Neural progenitor cell (in vitro differentiated cells): ENCODE results near the gene PAPLN. TPM values are rescaled to one million over a fixed set of nuclear protein-coding genes. Genes with fewer than 3 reads are reported as not detected.
A peak's percentile ranks its signal among the peaks of the same experiment; 100 is the strongest.

Experiments
- DNase-seq: peaks from one replicate; pipeline ENCODE4 v3.0.0-alpha.2; 2016; ENCODE audit warnings: low spot score
- H2AFZ ChIP-seq: fragments of 200-600 bp; sonication (generic); replicated peaks from 2 replicates; pipeline ENCODE4 v1.6.1; 2016; ENCODE audit warnings: antibody characterized with exemption
- H3F3A ChIP-seq: fragments of 200-600 bp; sonication (generic); 2 replicates; pipeline ENCODE4 v1.6.1; 2016; ENCODE audit warnings: antibody characterized with exemption, low read depth
- H3K27ac ChIP-seq: fragments of 200-600 bp; sonication (generic); 2 replicates; pipeline ENCODE4 v1.5.1; 2016; ENCODE audit warnings: mild to moderate bottlenecking
- H3K27me3 ChIP-seq: fragments of 200-600 bp; sonication (generic); 2 replicates; pipeline ENCODE4 v1.6.1; 2016; ENCODE audit warnings: mild to moderate bottlenecking, moderate library complexity
- H3K36me3 ChIP-seq: fragments of 200-600 bp; sonication (generic); 2 replicates; pipeline ENCODE4 v1.5.1; 2016
- H3K4me1 ChIP-seq: fragments of 200-600 bp; sonication (generic); 2 replicates; pipeline ENCODE4 v1.6.1; 2016; ENCODE audit warnings: mixed run types
- H3K4me2 ChIP-seq: fragments of 200-600 bp; sonication (generic); 2 replicates; pipeline ENCODE4 v1.6.1; 2016
- H3K4me3 ChIP-seq: fragments of 200-600 bp; sonication (generic); 2 replicates; pipeline ENCODE4 v1.5.1; 2016
- H3K79me2 ChIP-seq: fragments of 200-600 bp; sonication (generic); 2 replicates; pipeline ENCODE4 v1.6.1; 2016; ENCODE audit warnings: low read depth
- H3K9ac ChIP-seq: fragments of 200-600 bp; sonication (generic); 2 replicates; pipeline ENCODE4 v1.6.1; 2016
- H3K9me3 ChIP-seq: fragments of 200-600 bp; sonication (generic); 2 replicates; pipeline ENCODE4 v1.5.1; 2016; ENCODE audit warnings: low read depth
- H4K20me1 ChIP-seq: fragments of 200-600 bp; sonication (generic); 2 replicates; pipeline ENCODE4 v1.6.1; 2016; ENCODE audit warnings: low read depth
- H3K27ac Mint-ChIP-seq: 3 replicates; pipeline ENCODE4 v1.8.0; 2021; ENCODE audit warnings: mixed read lengths
- H3K27me3 Mint-ChIP-seq: 2 replicates; pipeline ENCODE4 v1.8.0; 2022; ENCODE audit warnings: low read depth, mild to moderate bottlenecking, inconsistent platforms, moderate library complexity, mixed read lengths; ENCODE audit not compliant: insufficient read depth
- H3K36me3 Mint-ChIP-seq: 3 replicates; pipeline ENCODE4 v1.8.0; 2021; ENCODE audit warnings: mixed read lengths
- H3K4me1 Mint-ChIP-seq: 3 replicates; pipeline ENCODE4 v1.8.0; 2021; ENCODE audit warnings: mixed read lengths
- H3K4me3 Mint-ChIP-seq: 3 replicates; pipeline ENCODE4 v1.8.0; 2021; ENCODE audit warnings: mild to moderate bottlenecking, moderate library complexity, mixed read lengths
- H3K9me3 Mint-ChIP-seq: 3 replicates; pipeline ENCODE4 v1.8.0; 2020; ENCODE audit warnings: mixed read lengths
- CTCF ChIP-seq: fragments of 200-600 bp; sonication (generic); IDR thresholded peaks from 2 replicates; pipeline ENCODE4 v1.5.1; 2017; ENCODE audit warnings: antibody characterized with exemption, mild to moderate bottlenecking
- EZH2 ChIP-seq: fragments of 200-600 bp; sonication (generic); IDR thresholded peaks from 2 replicates; pipeline ENCODE4 v1.6.1; 2017; ENCODE audit warnings: antibody characterized with exemption, mild to moderate bottlenecking, moderate library complexity
- EZH2phosphoT487 ChIP-seq: fragments of 200-600 bp; sonication (generic); IDR thresholded peaks from 2 replicates; pipeline ENCODE4 v1.6.1; 2017; ENCODE audit warnings: antibody characterized with exemption
- total RNA-seq: library from RNA; depleted of rRNA; stranded (reverse); fragments of >200 nt; gene quantifications from 2 replicates; pipeline ENCODE4 v1.2.3, GENCODE V29; 2015; ENCODE audit warnings: low replicate concordance

The PAPLN gene
- total RNA-seq, 1 donor from 2014 or later: 17.3 TPM

GRCh38 chr14:73231981-73232851, 5.1 kb upstream of the PAPLN start:
- Histone ChIP-seq H3K4me2 (no peak overlapping the region), H3K4me3 (no peak overlapping the region), H3K9ac (no peak overlapping the region), H4K20me1 (no peaks in the 10 kb centered on the region), H3K4me1 (peaks cover 65% of the 10 kb centered on the region), H3K36me3 (no peaks in the 10 kb centered on the region), H3K27me3 (peaks cover 15% of the 10 kb centered on the region), H3F3A (peaks cover 40% of the 10 kb centered on the region), H3K79me2 (no peaks in the 10 kb centered on the region), H2AFZ (no peak overlapping the region), H3K27ac (no peak overlapping the region), H3K9me3 (no peaks in the 10 kb centered on the region)
- Mint-ChIP-seq H3K27me3 (peaks cover 21% of the 10 kb centered on the region), H3K4me1 (peaks cover 50% of the 10 kb centered on the region), H3K9me3 (peaks cover 2% of the 10 kb centered on the region), H3K4me3 (no peak overlapping the region), H3K36me3 (no peaks in the 10 kb centered on the region), H3K27ac (no peak overlapping the region)
- peak; percentile 62 for DNase-seq
- TF ChIP-seq CTCF (peak; percentile 58), EZH2 (no peak)

GRCh38 chr14:73232984-73233383, 4.3 kb upstream of the PAPLN start:
- H4K20me1 ChIP-seq: no peaks in the 10 kb centered on the region
- no peak overlapping the region for H2AFZ ChIP-seq
- no peak for TF ChIP-seq EZH2phosphoT487
- TF ChIP-seq EZH2: no peak
- TF ChIP-seq CTCF: no peak
- H3K9ac ChIP-seq: no peak overlapping the region
- no peaks in the 10 kb centered on the region for H3K36me3 ChIP-seq
- Mint-ChIP-seq H3K9me3 (peaks cover 2% of the 10 kb centered on the region), H3K4me3 (no peak overlapping the region), H3K36me3 (no peaks in the 10 kb centered on the region), H3K27ac (no peak overlapping the region), H3K27me3 (peaks cover 21% of the 10 kb centered on the region), H3K4me1 (peaks cover 51% of the 10 kb centered on the region)
- H3K4me3 ChIP-seq: no peak overlapping the region
- H3K4me2 ChIP-seq: no peak overlapping the region
- H3K4me1 ChIP-seq: peaks cover 64% of the 10 kb centered on the region
- H3K79me2 ChIP-seq: peaks cover 3% of the 10 kb centered on the region
- no peaks in the 10 kb centered on the region for H3K9me3 ChIP-seq
- H3F3A ChIP-seq: peaks cover 40% of the 10 kb centered on the region
- DNase-seq: no peak
- no peak overlapping the region for H3K27ac ChIP-seq
- peaks cover 23% of the 10 kb centered on the region for H3K27me3 ChIP-seq

- no peak overlapping the region for H2AFZ ChIP-seq
- no peak overlapping the region for H3K4me2 ChIP-seq
- no peak overlapping the region for H3K4me3 Mint-ChIP-seq
- no peak overlapping the region for H3K27ac ChIP-seq
- peaks cover 6% of the 10 kb centered on the region for H3K79me2 ChIP-seq
- no peaks in the 10 kb centered on the region for H4K20me1 ChIP-seq
- TF ChIP-seq EZH2 (no peak), CTCF (no peak), EZH2phosphoT487 (no peak)
- peaks cover 2% of the 10 kb centered on the region for H3K9me3 Mint-ChIP-seq
- H3K27me3 ChIP-seq: peaks cover 28% of the 10 kb centered on the region
- H3K27me3 Mint-ChIP-seq: peaks cover 25% of the 10 kb centered on the region
- DNase-seq: no peak
- H3K9me3 ChIP-seq: no peaks in the 10 kb centered on the region
- H3K4me1 Mint-ChIP-seq: peaks cover 47% of the 10 kb centered on the region
- peaks cover 63% of the 10 kb centered on the region for H3K4me1 ChIP-seq
- no peak overlapping the region for H3K27ac Mint-ChIP-seq
- H3K9ac ChIP-seq: no peak overlapping the region
- H3K36me3 ChIP-seq: no peaks in the 10 kb centered on the region
- no peaks in the 10 kb centered on the region for H3K36me3 Mint-ChIP-seq
- no peak overlapping the region for H3K4me3 ChIP-seq
- peaks cover 40% of the 10 kb centered on the region for H3F3A ChIP-seq
Measured at GRCh38 chr14:73233564-73233963, 3.7 kb upstream of the PAPLN start.
